Keratinocyte (primary cell): ENCODE measurements around the gene KRT25. TPM values are rescaled to one million over a fixed set of nuclear protein-coding genes. Genes with fewer than 3 reads are reported as not detected.

ENCODE experiments used
- DNase-seq: peaks from one replicate; pipeline ENCODE4 v3.0.0-alpha.2; 2011; ENCODE audit warnings: low read depth, missing footprints, low spot score
- FAIRE-seq: peaks from 2 replicates; lab custom pipeline; 2011; peaks lifted over from hg19 to GRCh38; lab: Jason Lieb, UNC
- H2AFZ ChIP-seq: 2 replicates; pipeline ENCODE4 v1.6.0; 2012; ENCODE audit warnings: low read length, control low read depth, inconsistent platforms; ENCODE audit not compliant: control insufficient read depth
- H3K27ac ChIP-seq: 2 replicates; pipeline ENCODE4 v1.5.1; 2011; ENCODE audit warnings: low read length; ENCODE audit not compliant: control insufficient read depth, insufficient read depth
- H3K27me3 ChIP-seq: 3 replicates; pipeline ENCODE4 v1.6.0; 2011; ENCODE audit warnings: low read length; ENCODE audit not compliant: control insufficient read depth, insufficient read depth; ENCODE audit errors: extremely low read depth
- H3K36me3 ChIP-seq, 2 experiments: 2 replicates in 1 of 2; 3 replicates in 1 of 2; pipeline ENCODE4 v1.5.1; 2011; ENCODE audit warnings: low read length in 2 of 2, mild to moderate bottlenecking in 1 of 2; ENCODE audit not compliant: control insufficient read depth in 2 of 2, insufficient read depth in 2 of 2; ENCODE audit errors: extremely low read depth in 1 of 2
- H3K4me1 ChIP-seq: 3 replicates; pipeline ENCODE4 v1.5.1; 2011; ENCODE audit warnings: low read length; ENCODE audit not compliant: control insufficient read depth, insufficient read depth; ENCODE audit errors: extremely low read depth
- H3K4me2 ChIP-seq: 3 replicates; pipeline ENCODE4 v1.6.0; 2011; ENCODE audit warnings: low read depth, low read length; ENCODE audit not compliant: control insufficient read depth, insufficient read depth; ENCODE audit errors: extremely low read depth
- H3K4me3 ChIP-seq, 3 experiments: fragments of 200-600 bp in 1 of 3; sonication (generic) in 1 of 3; 2 replicates in 2 of 3; 3 replicates in 1 of 3; pipeline ENCODE4 v1.5.1; 2011 to 2016; ENCODE audit warnings: low read length in 3 of 3, mild to moderate bottlenecking in 3 of 3, control low read depth in 2 of 3, inconsistent platforms in 1 of 3, low read depth in 1 of 3, mixed read lengths in 1 of 3, mixed run types in 1 of 3, moderate library complexity in 1 of 3; ENCODE audit not compliant: control insufficient read depth in 2 of 3, insufficient read depth in 2 of 3; ENCODE audit errors: extremely low read depth in 1 of 3
- H3K79me2 ChIP-seq: 2 replicates; pipeline ENCODE4 v1.6.0; 2012; ENCODE audit warnings: low read length; ENCODE audit not compliant: control insufficient read depth, insufficient read depth
- H3K9ac ChIP-seq: 3 replicates; pipeline ENCODE4 v1.6.0; 2011; ENCODE audit warnings: low read length; ENCODE audit not compliant: control insufficient read depth, insufficient read depth; ENCODE audit errors: extremely low read depth
- H3K9me1 ChIP-seq: 3 replicates; pipeline ENCODE4 v1.6.0; 2011; ENCODE audit warnings: low read length; ENCODE audit not compliant: control insufficient read depth, insufficient read depth; ENCODE audit errors: extremely low read depth
- H3K9me3 ChIP-seq: 2 replicates; pipeline ENCODE4 v1.5.1; 2012; ENCODE audit warnings: low read depth, low read length; ENCODE audit not compliant: control insufficient read depth
- H4K20me1 ChIP-seq: 3 replicates; pipeline ENCODE4 v1.6.0; 2011; ENCODE audit warnings: low read length; ENCODE audit not compliant: control insufficient read depth, insufficient read depth; ENCODE audit errors: extremely low read depth
- CTCF ChIP-seq, 3 experiments: IDR thresholded peaks in 1 of 3; conservative IDR thresholded peaks in 1 of 3; optimal IDR thresholded peaks in 1 of 3; 2 replicates in 2 of 3; 3 replicates in 1 of 3; pipeline versions ENCODE3 to v1.5.1; 2011; ENCODE audit warnings: low read length in 3 of 3, mild to moderate bottlenecking in 3 of 3, moderate library complexity in 2 of 3, control low read depth in 1 of 3, inconsistent platforms in 1 of 3; ENCODE audit not compliant: insufficient read depth in 2 of 3; ENCODE audit errors: extremely low read depth in 1 of 3
- EZH2 ChIP-seq: IDR thresholded peaks from one replicate; pipeline ENCODE4 v1.6.1; 2012; ENCODE audit warnings: inconsistent platforms, mild to moderate bottlenecking, low read length, moderate library complexity
- dilution Hi-C: fragments of 300-500 bp; cut with MboI; formaldehyde crosslinking; loops from one replicate; pipeline ENCODE4 v1.7.0; 2020; ENCODE audit warnings: low sequenced_read_pairs; ENCODE audit not compliant: extremely low pct_ligation_motif_present
- polyA plus RNA-seq, 5 experiments: library from polyadenylated mRNA; depleted of rRNA in 3 of 5; stranded (reverse) in 3 of 5; stranded (forward) in 1 of 5; unstranded in 1 of 5; fragments of >200 nt; gene quantifications; 1 replicate in 1 of 5; 2 replicates in 3 of 5; 3 replicates in 1 of 5; pipeline versions ENCODE4 v1.2.1 to v1.2.3, GENCODE V29; 2011 to 2012; ENCODE audit warnings: missing spikeins in 2 of 5, low read depth in 1 of 5, low replicate concordance in 1 of 5

Gene KRT25
- polyA plus RNA-seq, 1 donor (not counting 4 experiments of a cell fraction or from before 2014, with no cell fraction given) = not detected

- Histone ChIP-seq H3K27me3 (peaks cover 9% of the 10 kb centered on the region), H3K4me1 (peaks cover 4% of the 10 kb centered on the region), H3K9me3 (no peaks in the 10 kb centered on the region), H2AFZ (no peak overlapping the region), H3K4me3 (no peak overlapping the region), H3K79me2 (no peaks in the 10 kb centered on the region), H3K27ac (no peak overlapping the region), H3K36me3 (no peaks in the 10 kb centered on the region), H3K9ac (no peak overlapping the region), H3K4me2 (no peak overlapping the region), H4K20me1 (no peaks in the 10 kb centered on the region), H3K9me1 (no peaks in the 10 kb centered on the region)
- no peak for FAIRE-seq
- TF ChIP-seq EZH2 (no peak), CTCF (optimal IDR thresholded peaks at IDR 0.05 in 1 of 3, IDR thresholded peaks at IDR 0.05 in 1 of 3, conservative IDR thresholded peaks at IDR 0.05 in 1 of 3; ENCODE audit: extremely low read depth in 1 of 3, insufficient read depth in 2 of 3, low read length in 3 of 3) (no peak)
- no peak for DNase-seq
- dilution Hi-C loops = no loop called here
Observed at GRCh38 chr17:40775945-40776344, 20.8 kb upstream of the KRT25 start.

- Histone ChIP-seq H3K9me3 (no peaks in the 10 kb centered on the region), H3K4me1 (no peaks in the 10 kb centered on the region), H4K20me1 (no peaks in the 10 kb centered on the region), H3K9me1 (no peaks in the 10 kb centered on the region), H3K27me3 (peaks cover 9% of the 10 kb centered on the region), H3K27ac (no peak within 1 kb of the TSS), H3K9ac (no peak within 1 kb of the TSS), H3K79me2 (no peaks in the 10 kb centered on the region), H3K4me3 (no peak within 1 kb of the TSS), H3K4me2 (no peak within 1 kb of the TSS), H3K36me3 (no peaks in the 10 kb centered on the region), H2AFZ (no peak within 1 kb of the TSS)
- no peak for DNase-seq
- TF ChIP-seq CTCF (optimal IDR thresholded peaks at IDR 0.05 in 1 of 3, IDR thresholded peaks at IDR 0.05 in 1 of 3, conservative IDR thresholded peaks at IDR 0.05 in 1 of 3; ENCODE audit: extremely low read depth in 1 of 3, insufficient read depth in 2 of 3, low read length in 3 of 3) (no peak), EZH2 (no peak)
- dilution Hi-C loops = no loop called here
- no peak for FAIRE-seq
Observed at GRCh38 chr17:40772101-40772500, 17.0 kb upstream of the KRT25 start, which contains the start of gene KRT26. Gene KRT26 (minus strand): TSS chr17:40772201. CDS start chr17:40772113, 88 bp downstream.
